Liver (tissue), 9 donors: ENCODE results near the gene DEGS1. TPM values are rescaled to one million over a fixed set of nuclear protein-coding genes. Genes with fewer than 3 reads are reported as not detected.
"Not testable (repeated sequence)": the region's sequence is repeated elsewhere in the genome, so short reads cannot be mapped to it uniquely, and the experiment has no call there.

Experiments
- DNase-seq: peaks from one replicate; pipeline ENCODE4 v3.0.0-alpha.2; 2017; ENCODE audit warnings: low spot score
- H3K27ac ChIP-seq, 2 donors: one replicate each; pipeline ENCODE4 v1.7.0; 2013; ENCODE audit warnings: inconsistent platforms in 2 of 2, low read length in 2 of 2, control low read depth in 1 of 2, low read depth in 1 of 2, mild to moderate bottlenecking in 1 of 2
- H3K27me3 ChIP-seq, 4 donors: one replicate each; pipeline versions ENCODE4 v1.6.1 to v1.7.0; 2013; ENCODE audit warnings: low read length in 3 of 4, inconsistent platforms in 1 of 4, mild to moderate bottlenecking in 1 of 4, moderate library complexity in 1 of 4; ENCODE audit not compliant: control insufficient read depth in 4 of 4, insufficient read depth in 4 of 4
- H3K36me3 ChIP-seq, 4 donors: one replicate each; pipeline versions ENCODE4 v1.6.1 to v1.7.0; 2013; ENCODE audit warnings: low read length in 3 of 4, mild to moderate bottlenecking in 3 of 4, low read depth in 1 of 4, moderate library complexity in 1 of 4; ENCODE audit not compliant: control insufficient read depth in 4 of 4, insufficient read depth in 3 of 4
- H3K4me1 ChIP-seq, 4 donors: one replicate each; pipeline versions ENCODE4 v1.6.1 to v1.7.0; 2013; ENCODE audit warnings: low read length in 3 of 4, mild to moderate bottlenecking in 3 of 4, moderate library complexity in 1 of 4; ENCODE audit not compliant: control insufficient read depth in 4 of 4, insufficient read depth in 4 of 4
- H3K4me3 ChIP-seq, 3 donors: one replicate each; pipeline versions ENCODE4 v1.6.1 to v1.7.0; 2013; ENCODE audit warnings: low read length in 3 of 3, control low read depth in 1 of 3, low read depth in 1 of 3, mild to moderate bottlenecking in 1 of 3
- H3K9ac ChIP-seq, 2 donors: one replicate each; pipeline ENCODE4 v1.7.0; 2013; ENCODE audit warnings: low read length in 2 of 2, mild to moderate bottlenecking in 2 of 2, moderate library complexity in 2 of 2, control low read depth in 1 of 2, low read depth in 1 of 2
- H3K9me3 ChIP-seq, 4 donors: one replicate each; pipeline versions ENCODE4 v1.6.1 to v1.7.0; 2013; ENCODE audit warnings: low read length in 3 of 4; ENCODE audit not compliant: control insufficient read depth in 4 of 4
- EGR1 ChIP-seq, 2 donors: IDR thresholded peaks; 2 replicates each; pipeline ENCODE4 v1.6.1; 2016 to 2018; ENCODE audit warnings: antibody characterized with exemption in 2 of 2, low read depth in 2 of 2
- FOXA2 ChIP-seq: IDR thresholded peaks from 2 replicates; pipeline ENCODE4 v1.6.1; 2016; ENCODE audit warnings: antibody characterized with exemption
- JUND ChIP-seq, 2 donors: IDR thresholded peaks; 2 replicates each; pipeline ENCODE4 v1.6.1; 2016; ENCODE audit warnings: antibody characterized with exemption in 2 of 2
- RAD21 ChIP-seq, 2 donors: IDR thresholded peaks; 2 replicates each; pipeline ENCODE4 v1.6.1; 2016; ENCODE audit warnings: antibody characterized with exemption in 2 of 2, mild to moderate bottlenecking in 2 of 2
- TAF1 ChIP-seq: conservative IDR thresholded peaks from 2 replicates; pipeline ENCODE4 v1.6.1; 2016; ENCODE audit warnings: antibody characterized with exemption, mild to moderate bottlenecking
- YY1 ChIP-seq: IDR thresholded peaks from 2 replicates; pipeline ENCODE4 v1.6.1; 2016; ENCODE audit warnings: antibody characterized with exemption, mild to moderate bottlenecking
- WGBS: extraction: QIAGEN DNeasy Blood & Tissue Kit; methylation state at CpG from one replicate; pipeline ENCODE4 v1.1.7; 2013; 5-methylcytosine and 5-hydroxymethylcytosine counted together
- polyA plus RNA-seq, 2 donors: library from polyadenylated mRNA; stranded (reverse) in 1 of 2; unstranded in 1 of 2; fragments of 200-250 nt in 1 of 2; fragments of >200 nt in 1 of 2; fragmentation: Nextera tagmentation in 1 of 2; extraction: Ambion mirVana in 1 of 2; gene quantifications; one replicate each; pipeline versions ENCODE4 v1.2.1 to v1.2.3, GENCODE V29; 2013 to 2015
- total RNA-seq, 2 donors: library from RNA; depleted of rRNA; stranded (reverse); fragments of >200 nt; gene quantifications; one replicate each; pipeline ENCODE4 v1.2.3, GENCODE V29; 2014
- TF ChIP-seq, protein P1 (sequence below): IDR thresholded peaks from 2 replicates; pipeline ENCODE4 v1.6.1; 2016; ENCODE audit warnings: antibody characterized with exemption
- TF ChIP-seq, protein P2 (sequence below): IDR thresholded peaks from 2 replicates; pipeline ENCODE4 v1.6.1; 2016; ENCODE audit warnings: antibody characterized with exemption
- donor health status: healthy.
- donor health status: healthy.
- donor health status: healthy.
- donor health status: healthy.
- donor health status: healthy.

DEGS1 gene
- total and polyA plus RNA-seq, 4 donors = 21.7 to 26.7 (median 22.6) TPM

DNA sequence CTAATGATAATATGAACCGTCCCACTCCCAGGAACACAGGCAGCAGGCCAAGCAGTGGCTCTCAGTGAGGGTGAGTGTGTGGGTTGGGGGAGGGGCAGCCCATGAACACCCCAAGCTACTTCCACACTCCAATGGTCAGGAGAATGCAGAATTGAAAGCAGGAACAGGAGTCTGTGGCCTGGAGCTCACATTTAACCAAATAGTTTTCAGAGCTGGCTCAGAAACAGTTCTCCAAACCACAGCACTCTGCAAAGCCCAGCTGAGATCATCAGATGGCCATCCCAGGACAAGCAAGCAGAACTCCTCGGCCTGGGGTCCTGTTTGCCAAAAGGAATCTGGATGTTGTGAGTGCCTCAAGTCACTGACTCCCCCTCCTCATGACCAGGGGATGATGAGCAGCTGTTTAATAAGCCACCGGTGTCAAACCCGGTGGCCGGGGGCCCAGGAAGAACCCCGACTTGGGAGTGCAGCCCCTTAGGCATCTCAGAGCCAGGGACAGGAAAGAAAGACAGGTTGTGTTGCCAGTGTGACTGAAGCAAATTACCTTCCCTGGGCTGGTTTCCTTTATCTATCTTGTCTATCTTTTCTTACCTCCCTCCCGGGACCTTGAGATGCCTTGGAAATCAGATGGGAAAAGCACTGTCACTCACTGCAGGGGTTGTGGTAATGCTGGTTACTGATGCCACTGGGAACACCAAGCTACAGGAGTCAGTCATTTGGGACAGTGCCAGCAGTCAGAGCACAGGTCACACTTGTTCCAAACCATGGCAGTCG is 20.4 kb downstream of the DEGS1 start:
- TF ChIP-seq EGR1 (IDR thresholded peaks at IDR 0.05; ENCODE audit: low read depth in 2 of 2) (no peak), JUND (IDR thresholded peaks at IDR 0.05) (no peak), FOXA2 (no peak), YY1 (no peak), RAD21 (IDR thresholded peaks at IDR 0.05) (no peak)
- TF ChIP-seq, protein P1, sequence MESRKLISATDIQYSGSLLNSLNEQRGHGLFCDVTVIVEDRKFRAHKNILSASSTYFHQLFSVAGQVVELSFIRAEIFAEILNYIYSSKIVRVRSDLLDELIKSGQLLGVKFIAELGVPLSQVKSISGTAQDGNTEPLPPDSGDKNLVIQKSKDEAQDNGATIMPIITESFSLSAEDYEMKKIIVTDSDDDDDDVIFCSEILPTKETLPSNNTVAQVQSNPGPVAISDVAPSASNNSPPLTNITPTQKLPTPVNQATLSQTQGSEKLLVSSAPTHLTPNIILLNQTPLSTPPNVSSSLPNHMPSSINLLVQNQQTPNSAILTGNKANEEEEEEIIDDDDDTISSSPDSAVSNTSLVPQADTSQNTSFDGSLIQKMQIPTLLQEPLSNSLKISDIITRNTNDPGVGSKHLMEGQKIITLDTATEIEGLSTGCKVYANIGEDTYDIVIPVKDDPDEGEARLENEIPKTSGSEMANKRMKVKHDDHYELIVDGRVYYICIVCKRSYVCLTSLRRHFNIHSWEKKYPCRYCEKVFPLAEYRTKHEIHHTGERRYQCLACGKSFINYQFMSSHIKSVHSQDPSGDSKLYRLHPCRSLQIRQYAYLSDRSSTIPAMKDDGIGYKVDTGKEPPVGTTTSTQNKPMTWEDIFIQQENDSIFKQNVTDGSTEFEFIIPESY = no peak
- TF ChIP-seq, protein P2, sequence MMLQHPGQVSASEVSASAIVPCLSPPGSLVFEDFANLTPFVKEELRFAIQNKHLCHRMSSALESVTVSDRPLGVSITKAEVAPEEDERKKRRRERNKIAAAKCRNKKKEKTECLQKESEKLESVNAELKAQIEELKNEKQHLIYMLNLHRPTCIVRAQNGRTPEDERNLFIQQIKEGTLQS = no peak
- Histone ChIP-seq H3K9ac (no peak overlapping the region), H3K36me3 (no peaks in the 10 kb centered on the region), H3K4me1 (peaks cover 2 to 22% (median 21%) of the 10 kb centered on the region in 4 donors), H3K9me3 (no peaks in the 10 kb centered on the region), H3K4me3 (no peak overlapping the region), H3K27ac (peak overlapping the region in 1 of 2 donors; percentile 12), H3K27me3 (no peaks in the 10 kb centered on the region)
- DNase-seq = no peak
- 70% methylated on average over 8 of the region's 8 CpGs for WGBS

DNA sequence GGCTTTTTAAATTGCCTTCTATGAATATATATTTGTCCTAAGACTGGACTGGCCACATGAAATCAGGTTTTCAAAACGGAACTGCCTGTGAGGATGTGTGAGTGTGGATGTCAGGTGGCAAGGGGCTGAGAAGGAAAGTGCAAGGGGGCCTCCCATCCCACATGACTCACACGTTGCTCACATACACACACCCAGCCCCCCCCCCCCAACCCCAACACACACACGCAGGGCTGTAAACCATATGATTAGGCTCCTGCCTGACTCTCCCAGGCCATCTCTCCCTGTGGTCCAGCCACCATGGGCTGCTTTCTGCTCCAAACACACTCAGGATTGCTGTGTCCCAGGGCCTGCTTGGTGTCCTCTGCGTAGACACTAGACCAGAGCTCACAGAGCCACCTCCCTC is 22.4 kb downstream of the DEGS1 start:
- WGBS = 22% methylated on average over 4 of the region's 4 CpGs
- Histone ChIP-seq H3K4me3 (no peak overlapping the region), H3K27ac (peak overlapping the region; percentile 28 to 46), H3K36me3 (no peaks in the 10 kb centered on the region), H3K27me3 (no peaks in the 10 kb centered on the region), H3K4me1 (peaks cover 2 to 22% (median 21%) of the 10 kb centered on the region in 4 donors), H3K9ac (no peak overlapping the region), H3K9me3 (no peaks in the 10 kb centered on the region)
- no peak for DNase-seq
- TF ChIP-seq EGR1 (IDR thresholded peaks at IDR 0.05; ENCODE audit: low read depth in 2 of 2) = no peak
- TF ChIP-seq FOXA2 = no peak
- no peak for TF ChIP-seq TAF1

DNA sequence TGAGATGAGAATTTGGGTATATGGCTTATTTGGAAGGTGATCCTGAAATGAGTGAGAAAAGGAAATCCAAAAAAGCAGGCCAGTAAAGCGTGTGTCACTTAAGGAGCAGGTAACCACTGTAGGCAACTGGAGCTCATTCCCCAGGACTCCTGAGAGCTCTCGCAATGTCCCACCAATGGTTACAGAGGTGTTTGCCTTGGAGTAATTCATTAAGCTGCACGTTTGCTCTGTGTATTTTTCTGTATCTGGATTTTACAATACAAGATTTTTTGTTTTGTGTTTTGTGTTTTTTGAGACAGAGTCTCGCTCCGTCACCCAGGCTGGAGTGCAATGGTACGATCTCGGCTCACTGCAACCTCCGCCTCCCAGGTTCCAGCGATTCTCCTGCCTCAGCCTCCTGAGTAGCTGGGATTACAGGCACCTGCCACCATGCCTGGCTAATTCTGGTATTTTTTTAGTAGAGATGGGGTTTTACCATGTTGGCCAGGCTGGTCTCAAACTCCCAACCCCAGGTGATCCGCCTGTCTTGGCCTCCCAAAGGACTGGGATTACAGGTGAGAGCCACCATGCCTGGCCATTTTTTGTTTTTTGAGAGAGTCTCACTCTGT is 23.0 kb downstream of the DEGS1 start:
- H3K4me3 ChIP-seq, H3K9me3 ChIP-seq, H3K36me3 ChIP-seq, H3K9ac ChIP-seq, DNase-seq, H3K27me3 ChIP-seq: not testable (repeated sequence)
- peak overlapping the region; percentile 28 to 46 for H3K27ac ChIP-seq
- peaks cover 2 to 26% (median 23%) of the 10 kb centered on the region in 4 donors for H3K4me1 ChIP-seq
- WGBS = 61% methylated on average over 10 of the region's 10 CpGs
